DOHH2 (cell line): ENCODE data around the gene BOK.

Source experiments
- EZH2phosphoT487 ChIP-seq: fragments of 200-600 bp; sonication (generic); IDR thresholded peaks from 2 replicates; pipeline ENCODE4 v1.6.1; 2017; ENCODE audit warnings: borderline replicate concordance, mild to moderate bottlenecking, antibody characterized with exemption, low read length, moderate library complexity, mixed read lengths
- TF ChIP-seq, protein P1 (sequence below): fragments of 200-600 bp; sonication (generic); IDR thresholded peaks from one replicate; pipeline ENCODE4 v1.5.1; 2014; ENCODE audit warnings: antibody characterized with exemption, mild to moderate bottlenecking, low read depth, low read length; ENCODE audit not compliant: poor library complexity, severe bottlenecking

DNA sequence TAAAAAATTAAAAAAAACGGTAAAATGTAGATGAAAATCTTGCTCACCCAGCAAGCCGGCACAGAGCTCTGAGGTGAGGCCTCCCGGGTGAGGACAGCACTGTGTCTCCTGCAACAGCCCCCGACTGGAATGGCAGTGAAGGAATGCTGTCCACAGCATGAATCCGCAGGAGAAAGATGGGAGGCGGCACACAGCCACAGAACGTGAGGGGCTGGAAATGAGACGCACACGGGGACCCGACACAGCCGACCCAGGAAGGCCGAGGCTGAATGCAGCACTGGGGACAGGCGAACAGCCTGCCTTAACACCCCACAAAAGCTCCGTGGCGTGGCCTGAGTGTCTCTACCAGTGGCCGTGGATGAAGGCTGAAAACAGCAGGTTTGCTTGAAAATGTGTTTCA lies 34.7 kb downstream of the BOK start:
- TF ChIP-seq, protein P1, sequence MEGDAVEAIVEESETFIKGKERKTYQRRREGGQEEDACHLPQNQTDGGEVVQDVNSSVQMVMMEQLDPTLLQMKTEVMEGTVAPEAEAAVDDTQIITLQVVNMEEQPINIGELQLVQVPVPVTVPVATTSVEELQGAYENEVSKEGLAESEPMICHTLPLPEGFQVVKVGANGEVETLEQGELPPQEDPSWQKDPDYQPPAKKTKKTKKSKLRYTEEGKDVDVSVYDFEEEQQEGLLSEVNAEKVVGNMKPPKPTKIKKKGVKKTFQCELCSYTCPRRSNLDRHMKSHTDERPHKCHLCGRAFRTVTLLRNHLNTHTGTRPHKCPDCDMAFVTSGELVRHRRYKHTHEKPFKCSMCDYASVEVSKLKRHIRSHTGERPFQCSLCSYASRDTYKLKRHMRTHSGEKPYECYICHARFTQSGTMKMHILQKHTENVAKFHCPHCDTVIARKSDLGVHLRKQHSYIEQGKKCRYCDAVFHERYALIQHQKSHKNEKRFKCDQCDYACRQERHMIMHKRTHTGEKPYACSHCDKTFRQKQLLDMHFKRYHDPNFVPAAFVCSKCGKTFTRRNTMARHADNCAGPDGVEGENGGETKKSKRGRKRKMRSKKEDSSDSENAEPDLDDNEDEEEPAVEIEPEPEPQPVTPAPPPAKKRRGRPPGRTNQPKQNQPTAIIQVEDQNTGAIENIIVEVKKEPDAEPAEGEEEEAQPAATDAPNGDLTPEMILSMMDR: no peak
- TF ChIP-seq EZH2phosphoT487: no peak
